ENCODE data around the gene OSBPL5. TPM values are rescaled to one million over a fixed set of nuclear protein-coding genes. Genes with fewer than 3 reads are reported as not detected.

The OSBPL5 gene
- total and polyA plus RNA-seq, 4 experiments from 2014 or later = 0.75 to 5.2 (median 2.9) TPM

DNA sequence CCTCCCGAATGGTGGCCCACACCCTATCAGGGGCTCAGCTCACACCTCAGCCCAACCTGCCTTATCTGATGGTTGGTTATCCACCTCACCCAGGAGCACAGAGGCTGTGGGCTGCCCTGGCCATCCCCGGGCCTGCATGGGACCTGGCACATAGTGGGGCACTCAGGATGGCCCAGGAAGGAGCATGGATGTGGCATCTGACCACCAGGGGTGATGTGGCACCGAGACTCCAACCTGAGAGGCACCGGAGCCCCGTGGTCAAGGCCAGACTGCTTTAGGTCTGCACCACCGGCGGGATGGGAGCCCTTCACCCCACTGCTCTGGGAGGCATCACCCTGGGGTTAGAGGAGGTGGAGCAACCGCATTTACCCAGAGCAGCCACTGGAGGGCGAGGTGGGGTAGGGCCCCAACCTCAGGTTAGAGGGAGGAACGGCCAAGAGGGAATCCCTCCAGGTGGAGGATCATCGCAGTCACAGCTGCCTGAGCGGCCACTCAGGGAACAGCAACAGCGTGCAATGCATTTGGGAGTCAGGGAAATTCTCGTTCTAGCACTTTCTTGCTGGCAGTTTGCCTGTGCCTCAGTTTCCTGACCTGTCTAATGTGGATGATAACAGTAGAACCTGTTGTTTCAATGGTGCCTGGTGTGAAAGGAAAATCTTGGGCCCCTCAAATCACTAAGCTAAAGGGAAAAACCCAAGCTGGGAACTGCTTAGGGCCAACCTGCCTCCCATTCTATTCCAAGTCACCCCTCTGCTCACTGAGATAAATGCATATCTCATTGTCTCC is 55.0 kb downstream of the OSBPL5 start:
- Mint-ChIP-seq H3K27ac (no peak overlapping the region), H3K36me3 (peaks cover 5 to 9% of the 10 kb centered on the region in 2 donors), H3K27me3 (peaks cover 0 to 2% of the 10 kb centered on the region in 2 donors), H3K4me1 (no peaks in the 10 kb centered on the region), H3K9me3 (peaks cover 0 to 17% (median 6%) of the 10 kb centered on the region in 8 donors), H3K4me3 (no peak overlapping the region)
- Histone ChIP-seq H3K27ac (ENCODE audit: low read depth, low read length) (no peak overlapping the region), H3K27me3 (ENCODE audit: insufficient read depth, low read length) (no peaks in the 10 kb centered on the region), H3K9me3 (ENCODE audit: control insufficient read depth in 1 of 2, low read length in 2 of 2) (no peaks in the 10 kb centered on the region), H3K4me3 (ENCODE audit: low read length in 2 of 2) (no peak overlapping the region), H3K4me1 (ENCODE audit: insufficient read depth, low read length) (no peaks in the 10 kb centered on the region), H3K36me3 (ENCODE audit: insufficient read depth, low read length) (no peaks in the 10 kb centered on the region)
- DNase-seq = peak in 3 of 5 donors; percentile 11 to 14 (median 13)
- intact Hi-C loops (cut with micrococcal nuclease) = no loop called here
- POLR2A ChIA-PET (ENCODE audit: partially characterized antibody) = no interaction called here
- CTCF ChIA-PET (ENCODE audit: partially characterized antibody) = interaction anchor here (2.0 kb wide), 1 partner anchor 299 kb away, joined by 6 read pairs; no protein-coding TSS in a partner anchor

DNA sequence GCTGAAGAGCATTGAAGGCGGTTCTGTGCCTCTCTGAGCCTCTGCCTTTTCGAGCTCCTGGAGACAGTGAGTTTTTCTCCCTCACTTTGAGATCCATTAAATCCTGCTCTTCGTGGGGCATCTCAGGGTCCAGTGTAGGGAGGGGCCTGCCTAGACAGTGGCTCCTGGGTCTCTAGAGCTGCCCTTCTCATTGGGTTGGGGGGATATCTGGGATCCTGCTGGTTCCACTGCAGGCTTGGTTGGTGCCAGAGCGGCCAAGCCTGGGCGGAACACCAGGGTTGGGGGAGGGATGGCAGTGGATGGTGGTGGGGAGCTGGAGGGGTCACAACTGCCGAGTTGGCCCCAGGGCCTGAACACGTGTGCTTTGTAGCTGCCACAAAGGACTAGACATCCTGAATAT is 55.7 kb downstream of the OSBPL5 start:
- Mint-ChIP-seq H3K36me3 (peaks cover 3 to 5% of the 10 kb centered on the region in 2 donors), H3K4me1 (no peaks in the 10 kb centered on the region), H3K4me3 (no peak overlapping the region), H3K27me3 (peaks cover 0 to 2% of the 10 kb centered on the region in 2 donors), H3K27ac (no peak overlapping the region), H3K9me3 (peaks cover 0 to 13% (median 4%) of the 10 kb centered on the region in 8 donors)
- intact Hi-C loops (cut with micrococcal nuclease) = no loop called here
- Histone ChIP-seq H3K4me3 (ENCODE audit: low read length in 2 of 2) (no peak overlapping the region), H3K27ac (ENCODE audit: low read depth, low read length) (no peak overlapping the region), H3K27me3 (ENCODE audit: insufficient read depth, low read length) (no peaks in the 10 kb centered on the region), H3K9me3 (ENCODE audit: control insufficient read depth in 1 of 2, low read length in 2 of 2) (no peaks in the 10 kb centered on the region), H3K4me1 (ENCODE audit: insufficient read depth, low read length) (no peaks in the 10 kb centered on the region), H3K36me3 (ENCODE audit: insufficient read depth, low read length) (no peaks in the 10 kb centered on the region)
- ChIA-PET POLR2A (ENCODE audit: partially characterized antibody) (no interaction called here), CTCF (ENCODE audit: partially characterized antibody) (interaction anchor here (2.0 kb wide), 1 partner anchor 299 kb away, joined by 6 read pairs; no protein-coding TSS in a partner anchor)
- DNase-seq = no peak

DNA sequence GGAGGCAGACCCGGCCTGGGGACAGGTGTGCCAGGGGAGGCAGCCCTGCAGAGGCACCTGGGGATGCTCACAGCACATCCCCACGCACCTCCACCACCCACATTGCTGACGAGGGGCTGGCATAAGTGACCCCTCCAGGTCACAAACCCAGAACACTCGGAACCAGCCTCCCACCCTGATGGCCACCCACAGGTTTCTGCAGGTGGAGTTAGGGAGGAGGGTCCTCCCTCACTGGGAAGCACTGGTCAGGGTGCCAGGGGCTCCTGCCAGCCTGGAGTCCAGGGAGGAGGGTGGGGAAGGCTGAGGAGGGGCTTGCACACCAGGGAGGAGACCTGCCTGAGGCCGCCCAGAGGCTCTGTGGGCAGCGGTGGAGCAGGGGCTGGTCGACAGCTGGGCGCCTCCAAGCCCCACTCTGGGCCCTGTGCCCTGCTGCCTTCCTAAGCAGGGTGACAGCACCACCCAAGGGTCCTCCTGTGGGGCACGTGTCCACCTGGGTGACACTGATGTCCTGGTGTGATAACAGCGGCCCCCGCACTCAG is 56.9 kb downstream of the OSBPL5 start:
- Histone ChIP-seq H3K36me3 (ENCODE audit: insufficient read depth, low read length) (no peaks in the 10 kb centered on the region), H3K4me1 (ENCODE audit: insufficient read depth, low read length) (no peaks in the 10 kb centered on the region), H3K27ac (ENCODE audit: low read depth, low read length) (no peak overlapping the region), H3K9me3 (ENCODE audit: control insufficient read depth in 1 of 2, low read length in 2 of 2) (no peaks in the 10 kb centered on the region), H3K27me3 (ENCODE audit: insufficient read depth, low read length) (no peaks in the 10 kb centered on the region), H3K4me3 (ENCODE audit: low read length in 2 of 2) (no peak overlapping the region)
- Mint-ChIP-seq H3K9me3 (peaks cover 0 to 3% (median 0%) of the 10 kb centered on the region in 8 donors), H3K36me3 (no peaks in the 10 kb centered on the region), H3K27ac (no peak overlapping the region), H3K27me3 (no peaks in the 10 kb centered on the region), H3K4me3 (no peak overlapping the region), H3K4me1 (no peaks in the 10 kb centered on the region)
- POLR2A ChIA-PET (ENCODE audit: partially characterized antibody) = no interaction called here
- CTCF ChIA-PET (ENCODE audit: partially characterized antibody) = no interaction called here
- intact Hi-C loops (cut with micrococcal nuclease) = no loop called here
- no peak for DNase-seq

DNA sequence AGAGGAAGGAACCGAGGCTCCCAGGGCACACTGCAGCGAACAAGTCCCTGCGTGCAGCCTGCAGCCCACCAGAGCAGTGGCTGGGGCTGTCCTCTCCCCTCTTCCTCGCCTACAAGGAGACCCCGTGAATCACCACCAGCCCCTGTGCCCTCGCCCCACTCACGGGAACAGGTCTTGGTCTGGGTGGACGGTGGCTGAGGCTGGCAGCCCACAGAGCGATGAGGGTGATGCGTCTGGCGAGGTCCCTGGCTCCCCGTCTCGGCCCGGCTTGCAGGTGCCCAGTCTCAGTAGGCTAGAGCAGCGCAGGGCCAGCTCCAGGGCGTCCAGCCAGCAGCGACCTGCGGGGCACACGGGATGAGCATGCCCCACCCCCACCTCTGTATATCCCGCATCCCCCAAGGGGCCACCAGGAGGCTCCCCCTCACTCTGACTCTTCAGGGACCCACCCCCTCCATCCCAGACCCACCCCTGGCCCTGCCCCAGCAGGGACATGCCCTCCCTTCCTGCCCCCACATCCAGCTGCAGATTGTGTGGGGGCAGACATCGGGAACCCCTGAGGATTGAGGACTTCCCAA is 57.4 kb downstream of the OSBPL5 start:
- intact Hi-C loops (cut with micrococcal nuclease) = no loop called here
- Mint-ChIP-seq H3K27ac (no peak overlapping the region), H3K4me1 (no peaks in the 10 kb centered on the region), H3K27me3 (no peaks in the 10 kb centered on the region), H3K36me3 (no peaks in the 10 kb centered on the region), H3K4me3 (no peak overlapping the region), H3K9me3 (no peaks in the 10 kb centered on the region)
- Histone ChIP-seq H3K4me3 (ENCODE audit: low read length in 2 of 2) (no peak overlapping the region), H3K27me3 (ENCODE audit: insufficient read depth, low read length) (no peaks in the 10 kb centered on the region), H3K9me3 (ENCODE audit: control insufficient read depth in 1 of 2, low read length in 2 of 2) (no peaks in the 10 kb centered on the region), H3K36me3 (ENCODE audit: insufficient read depth, low read length) (no peaks in the 10 kb centered on the region), H3K4me1 (ENCODE audit: insufficient read depth, low read length) (no peaks in the 10 kb centered on the region), H3K27ac (ENCODE audit: low read depth, low read length) (no peak overlapping the region)
- ChIA-PET CTCF (ENCODE audit: partially characterized antibody) (no interaction called here), POLR2A (ENCODE audit: partially characterized antibody) (no interaction called here)
- no peak for DNase-seq

DNA sequence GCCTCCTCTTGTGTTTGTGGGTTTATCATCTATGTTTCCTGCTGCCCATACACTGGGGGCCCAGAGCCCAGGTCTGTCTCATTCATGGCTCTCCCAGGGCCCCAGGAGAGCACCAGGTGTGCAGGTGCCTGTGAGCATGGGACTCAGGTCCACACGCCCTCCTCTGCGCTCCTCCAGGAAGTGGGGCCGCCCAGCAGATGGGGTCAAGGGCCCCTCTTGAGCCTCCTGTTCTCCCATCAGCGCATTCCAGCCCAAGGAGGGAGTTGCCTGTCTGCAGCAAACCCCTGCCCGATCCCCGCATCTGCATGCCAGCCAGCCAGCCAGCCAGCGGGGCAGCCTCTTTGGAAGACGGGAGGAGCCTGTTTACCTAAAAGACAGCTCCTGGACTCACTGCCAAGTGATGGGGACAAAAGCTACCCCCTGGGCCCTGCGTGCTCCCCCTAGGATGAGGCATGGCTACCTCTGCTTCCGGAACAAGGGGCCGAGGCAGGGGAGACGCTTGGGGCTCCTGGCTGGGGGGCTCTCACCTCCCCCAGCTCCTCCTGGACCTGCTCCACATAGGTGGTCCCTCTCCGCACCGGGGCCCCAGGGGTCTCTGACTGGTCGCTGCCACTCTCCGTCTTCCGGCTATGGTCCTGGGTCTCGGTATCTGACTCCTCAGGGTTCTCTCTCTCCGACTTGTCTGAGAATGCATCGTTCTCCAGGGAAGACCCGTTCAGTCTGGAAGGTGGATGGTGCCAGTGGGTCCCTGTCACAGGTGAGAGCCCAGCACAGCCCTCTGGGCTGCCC is 58.2 kb downstream of the OSBPL5 start:
- Histone ChIP-seq H3K9me3 (ENCODE audit: control insufficient read depth in 1 of 2, low read length in 2 of 2) (no peaks in the 10 kb centered on the region), H3K4me1 (ENCODE audit: insufficient read depth, low read length) (no peaks in the 10 kb centered on the region), H3K27me3 (ENCODE audit: insufficient read depth, low read length) (no peaks in the 10 kb centered on the region), H3K36me3 (ENCODE audit: insufficient read depth, low read length) (no peaks in the 10 kb centered on the region), H3K27ac (ENCODE audit: low read depth, low read length) (no peak overlapping the region), H3K4me3 (ENCODE audit: low read length in 2 of 2) (no peak overlapping the region)
- no peaks in the 10 kb centered on the region for H3K4me1 Mint-ChIP-seq
- H3K27ac Mint-ChIP-seq = peak overlapping the region in 1 of 7 donors; percentile 65
- intact Hi-C loops (cut with micrococcal nuclease) = no loop called here
- CTCF ChIA-PET (ENCODE audit: partially characterized antibody) = no interaction called here
- POLR2A ChIA-PET (ENCODE audit: partially characterized antibody) = no interaction called here
- H3K36me3 Mint-ChIP-seq = no peaks in the 10 kb centered on the region
- H3K9me3 Mint-ChIP-seq = no peaks in the 10 kb centered on the region
- no peak for DNase-seq
- H3K4me3 Mint-ChIP-seq = no peak overlapping the region
- no peaks in the 10 kb centered on the region for H3K27me3 Mint-ChIP-seq

DNA sequence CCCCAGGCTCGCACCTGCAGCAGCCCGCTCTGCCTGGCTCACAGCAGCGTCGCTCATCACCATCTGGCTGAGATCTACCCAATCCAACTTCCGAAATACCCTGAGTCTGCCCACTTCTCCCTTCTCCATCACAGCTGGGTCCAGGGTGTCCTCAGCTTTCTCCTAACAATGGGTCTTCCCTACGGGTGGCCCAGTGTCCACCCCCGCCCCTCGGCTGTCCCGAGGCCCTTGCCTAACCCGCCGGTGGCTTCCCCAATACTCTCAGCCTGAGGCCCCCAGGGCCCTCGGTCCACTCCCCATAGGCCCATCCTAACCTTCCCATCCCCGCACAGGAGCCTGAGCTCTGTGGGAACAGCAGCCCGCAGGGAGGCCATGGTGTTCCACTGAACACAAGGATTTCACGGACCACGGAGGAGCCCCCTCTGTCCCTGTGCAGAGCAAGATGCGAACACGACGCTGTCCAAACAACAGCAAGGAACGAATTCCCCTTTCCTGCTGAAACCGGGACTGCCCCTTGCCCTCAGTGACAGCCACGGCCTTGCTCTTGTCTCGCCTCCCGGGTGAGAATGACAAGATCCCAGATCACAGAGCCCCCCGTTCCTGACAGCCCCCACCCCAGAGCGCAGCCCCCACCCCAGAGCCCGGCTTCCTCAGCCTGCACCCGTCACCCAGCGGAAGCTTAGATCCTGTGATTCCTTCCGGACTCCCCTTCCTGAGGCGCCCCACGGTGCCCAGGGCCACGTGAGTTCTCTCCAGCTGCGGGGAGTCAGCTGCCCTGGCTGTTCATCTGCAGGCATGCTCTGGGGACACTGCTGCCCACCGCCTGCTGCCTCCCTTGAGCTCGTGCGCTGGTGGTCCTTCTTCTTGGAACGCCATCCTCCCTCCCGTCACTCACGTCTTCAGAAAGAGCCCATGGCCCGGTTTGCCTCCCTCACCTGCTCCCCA is 59.0 kb downstream of the OSBPL5 start:
- POLR2A ChIA-PET (ENCODE audit: partially characterized antibody) = no interaction called here
- H3K4me3 Mint-ChIP-seq = no peak overlapping the region
- intact Hi-C loops (cut with micrococcal nuclease) = no loop called here
- H3K36me3 ChIP-seq (ENCODE audit: insufficient read depth, low read length) = no peaks in the 10 kb centered on the region
- no peak overlapping the region for H3K27ac ChIP-seq (ENCODE audit: low read depth, low read length)
- no peaks in the 10 kb centered on the region for H3K4me1 Mint-ChIP-seq
- DNase-seq = no peak
- peak overlapping the region in 1 of 7 donors; percentile 65 for H3K27ac Mint-ChIP-seq
- H3K9me3 ChIP-seq (ENCODE audit: control insufficient read depth in 1 of 2, low read length in 2 of 2) = no peaks in the 10 kb centered on the region
- no peaks in the 10 kb centered on the region for H3K27me3 Mint-ChIP-seq
- H3K4me3 ChIP-seq (ENCODE audit: low read length in 2 of 2) = no peak overlapping the region
- H3K4me1 ChIP-seq (ENCODE audit: insufficient read depth, low read length) = no peaks in the 10 kb centered on the region
- H3K27me3 ChIP-seq (ENCODE audit: insufficient read depth, low read length) = no peaks in the 10 kb centered on the region
- H3K36me3 Mint-ChIP-seq = no peaks in the 10 kb centered on the region
- CTCF ChIA-PET (ENCODE audit: partially characterized antibody) = no interaction called here
- H3K9me3 Mint-ChIP-seq = no peaks in the 10 kb centered on the region
